Measurements from ENCODE around the gene STK35.

DNA sequence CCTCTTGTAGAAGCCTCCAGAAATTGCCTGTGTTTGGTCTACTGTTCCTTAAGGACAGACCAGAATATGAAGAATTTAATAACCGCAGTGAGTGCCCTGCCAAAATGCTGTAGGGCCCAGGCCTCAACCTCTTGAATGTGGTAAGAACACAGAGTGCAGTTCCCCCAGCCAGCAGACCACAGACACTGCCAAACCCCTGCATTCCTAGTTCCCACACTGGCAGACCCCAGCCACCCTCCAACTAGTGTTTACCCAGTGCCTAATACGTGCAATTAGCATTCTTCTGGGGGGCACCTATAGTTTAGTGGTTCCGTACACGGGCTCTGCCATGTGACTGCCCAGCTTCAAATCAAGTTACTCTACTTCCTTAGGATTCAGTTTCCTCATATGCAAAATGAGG lies 51.7 kb downstream of the STK35 start:
- TF ChIP-seq, protein P1, sequence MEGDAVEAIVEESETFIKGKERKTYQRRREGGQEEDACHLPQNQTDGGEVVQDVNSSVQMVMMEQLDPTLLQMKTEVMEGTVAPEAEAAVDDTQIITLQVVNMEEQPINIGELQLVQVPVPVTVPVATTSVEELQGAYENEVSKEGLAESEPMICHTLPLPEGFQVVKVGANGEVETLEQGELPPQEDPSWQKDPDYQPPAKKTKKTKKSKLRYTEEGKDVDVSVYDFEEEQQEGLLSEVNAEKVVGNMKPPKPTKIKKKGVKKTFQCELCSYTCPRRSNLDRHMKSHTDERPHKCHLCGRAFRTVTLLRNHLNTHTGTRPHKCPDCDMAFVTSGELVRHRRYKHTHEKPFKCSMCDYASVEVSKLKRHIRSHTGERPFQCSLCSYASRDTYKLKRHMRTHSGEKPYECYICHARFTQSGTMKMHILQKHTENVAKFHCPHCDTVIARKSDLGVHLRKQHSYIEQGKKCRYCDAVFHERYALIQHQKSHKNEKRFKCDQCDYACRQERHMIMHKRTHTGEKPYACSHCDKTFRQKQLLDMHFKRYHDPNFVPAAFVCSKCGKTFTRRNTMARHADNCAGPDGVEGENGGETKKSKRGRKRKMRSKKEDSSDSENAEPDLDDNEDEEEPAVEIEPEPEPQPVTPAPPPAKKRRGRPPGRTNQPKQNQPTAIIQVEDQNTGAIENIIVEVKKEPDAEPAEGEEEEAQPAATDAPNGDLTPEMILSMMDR (conservative IDR thresholded peaks at IDR 0.05; ENCODE audit: low read depth in 2 of 2) = no peak
- TF ChIP-seq POLR2AphosphoS5 (IDR thresholded peaks at IDR 0.05; ENCODE audit: low read depth) = no peak
